GM19240 (cell line): ENCODE data around the gene DENND5A.
"Not testable (repeated sequence)": the region's sequence is repeated elsewhere in the genome, so short reads cannot be mapped to it uniquely, and the experiment has no call there.

Experiments used
- DNase-seq: peaks from one replicate; pipeline ENCODE4 v3.0.0; 2011; ENCODE audit warnings: low spot score; ENCODE audit not compliant: insufficient read length

The DENND5A gene

GRCh38 chr11:9099617-9100016 lies 165.5 kb downstream of the DENND5A start:
- no peak for DNase-seq

DNA sequence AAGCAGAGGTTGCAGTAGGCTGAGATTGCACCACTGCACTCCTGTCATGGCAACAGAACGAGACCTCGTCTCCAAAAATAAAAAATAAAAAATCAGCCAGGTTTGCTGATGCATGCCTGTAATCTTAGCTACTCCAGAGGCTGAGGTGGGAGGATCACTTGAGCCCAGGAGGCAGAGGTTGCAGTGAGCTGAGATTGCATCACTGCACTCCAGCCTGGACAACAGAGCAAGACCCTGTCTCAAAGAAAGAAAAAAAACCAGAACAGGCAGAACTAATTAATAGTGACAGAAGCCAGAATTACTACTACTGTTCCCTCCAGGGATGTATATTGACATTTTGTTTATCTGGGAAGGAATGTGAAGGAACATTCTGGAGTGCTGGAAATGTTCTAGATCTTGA lies 166.7 kb downstream of the DENND5A start:
- not testable (repeated sequence) for DNase-seq

GRCh38 chr11:9097186-9097943 lies 167.8 kb downstream of the DENND5A start:
- not testable (repeated sequence) for DNase-seq

DNA sequence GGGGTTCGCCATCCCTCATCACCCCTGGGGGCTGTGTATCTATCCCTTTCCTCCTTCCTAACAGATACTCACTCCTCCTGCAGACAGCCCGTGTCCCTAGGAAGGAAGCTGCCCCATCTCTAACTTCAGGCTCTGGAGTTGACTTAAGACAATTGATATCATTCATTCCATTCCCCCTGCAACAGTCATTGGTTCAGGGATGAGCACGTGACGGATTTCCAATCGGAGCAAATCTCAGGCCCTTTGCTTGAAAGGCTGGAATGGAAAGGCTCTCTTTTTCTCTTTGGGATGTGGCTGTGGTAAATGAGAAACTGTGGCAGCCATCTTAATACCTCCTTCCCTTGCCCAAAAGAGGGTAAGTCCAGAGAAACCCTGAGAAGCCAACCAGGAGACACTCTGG lies 168.7 kb downstream of the DENND5A start:
- DNase-seq, result no peak

DNA sequence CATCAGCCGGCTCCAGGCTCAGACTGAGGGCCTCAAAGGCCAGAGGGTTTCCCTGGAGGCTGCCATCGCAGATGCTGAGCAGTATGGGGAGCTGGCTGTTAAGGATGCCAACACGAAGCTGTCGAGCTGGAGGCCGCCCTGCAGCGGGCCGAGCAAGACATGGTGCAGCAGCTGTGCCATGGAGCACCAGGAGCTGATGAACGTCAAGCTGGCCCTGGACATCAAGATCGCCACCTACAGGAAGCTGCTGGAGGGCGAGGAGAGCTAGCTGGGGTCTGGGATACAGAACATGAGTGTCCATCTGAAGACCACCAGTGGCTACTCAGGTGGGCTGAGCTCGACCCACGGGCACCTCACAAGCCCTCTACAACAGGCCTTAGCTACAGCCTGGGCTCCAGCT lies 169.7 kb downstream of the DENND5A start:
- no peak for DNase-seq

- DNase-seq, result no peak
These were observed 170.7 kb downstream of the DENND5A start for GRCh38 chr11:9094420-9094819.

- DNase-seq, result no peak
These were observed 172.0 kb downstream of the DENND5A start for GRCh38 chr11:9092853-9093778.

DNA sequence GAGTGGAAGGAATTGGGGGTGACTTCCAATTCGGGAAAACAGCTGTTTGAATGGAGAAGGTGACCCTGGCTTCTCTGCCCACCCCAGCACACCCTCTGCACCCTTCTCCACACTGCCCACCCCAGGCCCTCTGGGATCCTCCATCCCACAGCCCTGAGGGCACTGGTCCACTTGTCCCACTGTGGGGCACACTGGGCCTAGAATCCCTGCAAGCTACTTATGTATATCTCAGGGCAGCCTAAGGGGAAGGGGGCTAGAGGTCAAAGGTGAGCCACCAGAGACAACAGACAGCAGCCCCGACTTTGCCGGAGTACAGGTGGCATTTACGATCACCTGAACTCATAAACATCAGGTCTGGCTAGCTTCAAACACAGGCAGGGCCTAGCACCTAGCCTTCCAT lies 173.1 kb downstream of the DENND5A start:
- DNase-seq, result no peak

GRCh38 chr11:9091044-9091922 lies 173.9 kb downstream of the DENND5A start, which contains the start of gene SCUBE2:
SCUBE2 (minus strand) TSS chr11:9091599; CDS start chr11:9091528, 71 bp downstream.
- no peak for DNase-seq

DNA sequence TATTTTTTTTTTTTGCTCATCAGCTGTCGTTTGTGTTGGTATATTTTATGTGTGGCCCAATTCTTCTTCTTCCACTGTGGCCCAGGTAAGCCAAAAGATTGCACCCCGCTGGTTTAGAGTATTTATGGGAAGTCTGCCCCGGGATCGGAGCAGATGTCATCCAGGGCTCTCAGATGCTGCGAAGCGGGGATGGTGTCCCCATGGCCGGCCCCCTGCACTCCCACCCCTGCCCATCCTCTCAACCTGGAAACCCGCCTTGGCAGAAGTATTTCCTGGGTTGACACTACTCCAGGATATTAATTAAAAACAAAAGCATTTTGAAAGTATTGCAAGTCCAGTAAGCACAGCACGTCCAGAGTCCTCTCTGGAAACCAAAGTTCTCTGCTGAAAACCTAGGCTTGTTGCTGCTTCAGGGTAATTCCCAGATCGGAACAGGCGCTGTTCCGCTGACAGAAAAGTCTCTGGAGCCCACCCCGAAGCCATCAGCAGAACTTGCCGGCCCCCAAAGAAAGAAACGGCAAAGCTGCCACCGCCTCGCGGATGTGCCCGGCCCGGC lies 174.6 kb downstream of the DENND5A start:
- DNase-seq, result no peak

DNA sequence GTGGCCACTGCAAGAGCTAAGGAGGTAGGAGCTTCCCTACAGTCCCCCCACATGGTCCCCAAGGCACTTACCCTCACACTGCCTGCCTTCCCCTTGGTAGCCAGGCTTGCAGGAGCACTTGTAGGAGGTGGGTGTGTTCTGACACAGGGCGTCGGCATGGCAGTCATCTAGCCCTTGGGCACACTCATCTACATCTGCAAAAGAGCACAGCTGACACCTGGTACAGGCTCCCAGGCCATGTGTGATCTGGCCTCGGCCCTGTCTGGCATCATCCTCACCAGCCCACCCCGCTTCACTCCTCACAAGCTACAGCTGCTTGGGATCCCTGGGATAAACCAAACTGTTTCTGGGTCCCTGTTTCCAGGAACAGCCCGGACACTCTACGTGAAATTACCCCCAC lies 175.5 kb downstream of the DENND5A start:
- DNase-seq, result no peak

GRCh38 chr11:9089061-9089460 lies 176.1 kb downstream of the DENND5A start:
- no peak for DNase-seq
